Stimulated activated CD8-positive, alpha-beta memory T cell treated with anti-CD3 and anti-CD28 coated beads, Interleukin-12 subunit alpha, Interleukin-12 subunit beta, amount 100 ng/mL, for 24 hours (primary cell): ENCODE data around the gene HBEGF.

Experiments used
- DNase-seq: peaks from one replicate; pipeline ENCODE4 v3.0.0-alpha.2; 2020; ENCODE audit errors: extremely low read depth

HBEGF gene

GRCh38 chr5:140346348-140347221, at the start of gene HBEGF:
HBEGF (minus strand) TSS chr5:140346603; CDS start chr5:140346328, 275 bp downstream.
- peak; percentile 10 for DNase-seq

DNA sequence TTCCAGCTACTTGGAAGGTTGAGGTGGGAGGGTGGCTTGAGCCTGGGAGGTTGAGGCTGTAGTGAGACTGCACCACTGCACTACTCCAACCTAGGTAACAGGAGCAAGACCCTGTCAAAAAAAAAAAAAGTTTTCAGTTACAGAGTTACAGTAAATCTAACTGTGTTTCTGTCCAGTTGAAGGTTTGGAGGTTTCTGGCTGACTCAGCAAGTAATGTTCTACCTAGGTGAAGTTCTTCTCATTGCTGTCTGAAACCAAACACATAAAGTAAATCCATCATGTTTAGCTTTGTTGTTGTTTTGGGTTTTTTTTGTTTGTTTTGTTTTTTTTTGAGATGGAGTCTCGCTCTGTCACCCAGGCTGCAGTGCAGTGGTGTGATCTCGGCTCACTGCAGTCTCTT, 47.3 kb upstream of the HBEGF start:
- DNase-seq, result no peak

DNA sequence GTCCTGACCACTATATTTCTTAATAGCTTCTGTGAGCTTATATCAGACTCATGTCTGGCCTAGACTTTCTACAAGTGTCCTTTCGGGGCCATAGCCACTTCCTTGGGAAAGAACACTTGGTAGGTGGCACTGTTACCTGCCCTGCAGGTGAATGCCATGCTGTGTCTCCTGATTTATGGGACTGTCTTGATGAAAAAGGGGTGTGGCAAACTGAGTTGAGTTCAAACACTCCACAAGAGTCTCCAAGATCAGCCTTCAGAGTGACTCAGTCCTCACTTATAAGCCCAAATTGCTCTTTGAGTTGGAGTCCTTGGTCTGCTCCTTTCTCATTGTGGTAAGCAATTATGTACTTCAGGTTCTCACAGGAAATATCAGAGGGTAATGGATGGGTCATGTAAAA, 45.3 kb upstream of the HBEGF start:
- DNase-seq, result no peak

DNA sequence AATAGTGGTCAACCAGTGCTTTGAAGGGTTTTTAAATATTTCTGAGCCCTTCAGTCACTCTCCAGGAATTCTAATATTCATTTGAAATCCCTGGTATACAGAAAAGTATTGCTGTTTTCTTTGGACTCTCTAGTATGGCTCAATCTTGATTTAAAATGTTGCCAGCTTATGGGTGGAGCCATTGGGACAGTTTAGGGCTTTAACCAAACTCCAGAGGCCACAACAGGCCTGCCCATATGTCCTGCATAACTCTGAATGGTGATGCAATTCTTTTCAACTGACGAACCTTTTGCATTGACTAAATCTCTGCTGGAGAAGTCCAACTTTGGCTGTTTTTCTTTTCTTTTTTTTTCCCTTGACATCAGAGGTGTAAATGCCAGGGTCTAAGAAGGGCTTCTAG, 44.9 kb upstream of the HBEGF start:
- no peak for DNase-seq

- no peak for DNase-seq
These were observed 41.6 kb upstream of the HBEGF start for GRCh38 chr5:140388052-140388451.

DNA sequence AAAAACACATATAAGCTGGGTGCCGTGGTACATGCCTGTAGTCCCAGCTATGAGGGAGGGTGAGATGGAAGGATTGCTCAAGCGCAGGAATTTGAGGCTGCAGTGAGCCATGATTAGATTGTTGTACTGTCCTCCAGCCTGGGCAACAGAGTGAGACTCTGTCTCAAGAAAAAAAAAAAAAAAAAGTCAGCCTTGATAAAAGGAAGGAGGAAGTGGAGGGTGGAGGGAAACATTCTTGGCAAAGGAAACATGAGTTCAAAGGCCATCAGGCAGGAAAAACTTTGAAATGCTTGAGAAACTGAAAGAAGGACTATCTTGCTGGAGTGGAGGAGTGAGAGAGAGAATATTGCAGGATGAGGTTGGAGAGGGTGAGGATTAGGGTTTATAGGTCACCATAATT, 36.9 kb upstream of the HBEGF start:
- no peak for DNase-seq

GRCh38 chr5:140382866-140383265, 36.5 kb upstream of the HBEGF start:
- DNase-seq, result no peak

GRCh38 chr5:140381972-140382371, 35.6 kb upstream of the HBEGF start:
- DNase-seq, result no peak

DNA sequence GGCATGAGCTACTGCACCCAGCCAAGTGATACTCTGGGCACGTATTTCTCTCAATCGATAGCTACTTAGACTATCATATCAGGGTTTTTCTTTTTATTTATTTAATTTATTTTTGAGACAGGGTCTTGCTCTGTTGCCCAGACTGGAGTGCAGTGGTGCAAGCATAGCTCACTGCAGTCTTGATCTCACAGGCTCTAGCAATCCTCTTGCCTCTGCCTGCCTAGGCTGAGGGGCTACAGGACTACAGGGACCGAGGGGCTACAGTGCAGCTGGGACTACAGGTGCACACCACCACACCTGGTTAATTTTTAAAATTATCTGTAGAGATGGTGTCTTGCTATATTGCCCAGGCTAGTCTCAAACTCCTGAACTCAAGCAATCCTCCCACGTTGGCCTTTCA, 34.9 kb upstream of the HBEGF start:
- no peak for DNase-seq

DNA sequence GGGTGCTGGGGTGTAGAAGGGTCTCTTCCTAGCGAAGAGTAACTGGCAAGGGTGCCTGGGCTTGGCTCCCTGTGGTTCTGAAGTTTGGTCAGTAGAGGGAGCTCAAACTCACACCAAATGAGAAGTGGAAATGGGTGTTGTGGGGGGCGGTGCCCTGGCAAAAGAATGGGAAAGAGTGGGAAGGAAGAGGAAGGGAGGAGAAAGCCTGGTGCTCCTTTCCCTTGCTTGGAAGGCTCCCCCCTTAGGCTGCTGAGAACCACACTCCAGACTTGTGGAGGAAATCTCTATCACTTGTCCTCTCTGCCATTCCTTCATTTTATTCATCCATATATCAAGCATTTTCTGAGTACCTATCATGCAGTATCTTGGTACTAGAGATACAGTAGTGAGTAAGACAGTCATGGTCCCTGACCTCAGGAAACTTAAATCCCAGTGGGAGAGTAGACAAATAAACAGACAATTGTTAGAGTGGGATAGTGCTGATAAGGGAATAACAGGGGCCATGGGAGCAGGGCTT, 26.6 kb upstream of the HBEGF start:
- no peak for DNase-seq

- no peak for DNase-seq
These were observed 25.2 kb upstream of the HBEGF start for GRCh38 chr5:140371356-140372151.

- DNase-seq, result no peak
These were observed 21.0 kb upstream of the HBEGF start for GRCh38 chr5:140367256-140368013.

- no peak for DNase-seq
These were observed 20.3 kb upstream of the HBEGF start for GRCh38 chr5:140366589-140367255.

GRCh38 chr5:140365941-140366340, 19.5 kb upstream of the HBEGF start:
- no peak for DNase-seq

DNA sequence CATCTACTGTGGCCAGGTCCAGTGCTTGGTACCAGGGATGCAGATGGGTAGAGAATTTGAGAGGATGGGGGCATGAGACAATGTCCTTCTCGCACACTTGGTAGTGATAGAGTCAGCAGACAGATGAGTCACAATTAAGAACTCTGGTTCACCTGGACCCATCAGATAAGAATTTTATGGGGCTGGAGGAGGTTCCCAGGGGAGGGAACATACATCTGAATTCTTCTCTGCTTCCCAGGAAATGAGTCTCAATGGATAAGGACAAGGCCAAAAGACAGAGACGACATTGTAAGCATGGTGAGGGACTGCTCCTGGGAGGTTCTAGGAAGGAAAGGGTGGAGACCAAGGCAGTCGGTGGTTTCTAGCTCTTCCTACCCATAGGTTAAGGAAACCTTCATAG, 18.9 kb upstream of the HBEGF start:
- no peak for DNase-seq

DNA sequence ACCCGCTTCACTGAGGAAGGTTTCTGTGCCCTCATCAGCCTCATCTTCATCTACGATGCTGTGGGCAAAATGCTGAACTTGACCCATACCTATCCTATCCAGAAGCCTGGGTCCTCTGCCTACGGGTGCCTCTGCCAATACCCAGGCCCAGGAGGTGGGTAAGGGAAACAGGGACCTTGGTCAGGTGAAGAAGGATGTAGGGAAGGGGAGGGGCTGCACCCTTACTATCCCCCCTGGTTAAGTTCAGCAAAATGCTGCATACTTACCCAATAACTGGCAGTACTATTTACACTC, 18.0 kb upstream of the HBEGF start:
- DNase-seq, result no peak

- no peak for DNase-seq
These were observed 17.4 kb upstream of the HBEGF start for GRCh38 chr5:140363631-140364471.

GRCh38 chr5:140362875-140363630, 16.6 kb upstream of the HBEGF start:
- peak; percentile 59 for DNase-seq

- no peak for DNase-seq
These were observed 15.9 kb upstream of the HBEGF start for GRCh38 chr5:140362311-140362710.

GRCh38 chr5:140361901-140362300, 15.5 kb upstream of the HBEGF start:
- no peak for DNase-seq
